OCI-LY1 (cell line): ENCODE results near the gene DRGX.

Experiments used
- H2AFZ ChIP-seq: fragments of 200-600 bp; sonication (generic), shearing (Covaris generic); 2 replicates; pipeline ENCODE4 v1.6.0; 2014; ENCODE audit warnings: antibody characterized with exemption, mild to moderate bottlenecking, low read length
- H3F3A ChIP-seq: fragments of 200-600 bp; sonication (generic), shearing (Covaris generic); 2 replicates; pipeline ENCODE4 v1.6.0; 2014; ENCODE audit warnings: mild to moderate bottlenecking, antibody characterized with exemption, low read length, moderate library complexity; ENCODE audit not compliant: insufficient read depth
- H3K27ac ChIP-seq: fragments of 200-600 bp; sonication (generic); 2 replicates; pipeline ENCODE4 v1.5.1; 2014; ENCODE audit warnings: low read length, mixed run types, mild to moderate bottlenecking, low read depth; ENCODE audit not compliant: poor library complexity, severe bottlenecking
- H3K27me3 ChIP-seq: fragments of 200-600 bp; sonication (generic); 2 replicates; pipeline ENCODE4 v1.6.0; 2014; ENCODE audit warnings: antibody characterized with exemption, mild to moderate bottlenecking, low read length, moderate library complexity; ENCODE audit not compliant: insufficient read depth
- H3K36me3 ChIP-seq: fragments of 200-600 bp; sonication (generic); 2 replicates; pipeline ENCODE4 v1.6.1; 2014; ENCODE audit warnings: mild to moderate bottlenecking, antibody characterized with exemption, low read length, moderate library complexity, mixed read lengths; ENCODE audit not compliant: insufficient read depth
- H3K4me1 ChIP-seq: fragments of 200-600 bp; sonication (generic); 2 replicates; pipeline ENCODE4 v1.5.1; 2014; ENCODE audit warnings: mild to moderate bottlenecking, low read length, moderate library complexity; ENCODE audit not compliant: insufficient read depth, severe bottlenecking
- H3K4me2 ChIP-seq: fragments of 200-600 bp; sonication (generic), shearing (Covaris generic); 2 replicates; pipeline ENCODE4 v1.6.1; 2014; ENCODE audit warnings: low read length
- H3K4me3 ChIP-seq: fragments of 200-600 bp; sonication (generic); 2 replicates; pipeline ENCODE4 v1.5.1; 2014; ENCODE audit warnings: low read length, low read depth, mild to moderate bottlenecking, mixed read lengths; ENCODE audit not compliant: poor library complexity, severe bottlenecking
- H3K79me2 ChIP-seq: fragments of 200-600 bp; shearing (Covaris generic); 2 replicates; pipeline ENCODE4 v1.6.1; 2016; ENCODE audit warnings: mixed run types, low read length, mixed read lengths; ENCODE audit not compliant: insufficient read depth
- H3K9ac ChIP-seq: fragments of 200-600 bp; sonication (generic), shearing (Covaris generic); 2 replicates; pipeline ENCODE4 v1.6.1; 2014; ENCODE audit warnings: mild to moderate bottlenecking, low read length, mixed read lengths
- H3K9me2 ChIP-seq: fragments of 200-600 bp; sonication (generic), shearing (Covaris generic); 2 replicates; pipeline ENCODE4 v1.6.1; 2014; ENCODE audit warnings: low read depth, mild to moderate bottlenecking, low read length, mixed read lengths
- H3K9me3 ChIP-seq: fragments of 200-600 bp; shearing (Covaris generic); 2 replicates; pipeline ENCODE4 v1.6.1; 2014; ENCODE audit warnings: low read length, mixed read lengths
- H4K20me1 ChIP-seq: fragments of 200-600 bp; sonication (generic), shearing (Covaris generic); 2 replicates; pipeline ENCODE4 v1.6.0; 2016; ENCODE audit warnings: mild to moderate bottlenecking, low read length; ENCODE audit not compliant: insufficient read depth
- EZH2 ChIP-seq: fragments of 200-600 bp; sonication (generic), shearing (Covaris generic); IDR thresholded peaks from 2 replicates; pipeline ENCODE4 v1.8.0; 2017; ENCODE audit warnings: borderline replicate concordance, mixed run types, mild to moderate bottlenecking, antibody characterized with exemption, low read length, moderate library complexity, mixed read lengths
- TF ChIP-seq, protein P1 (sequence below): fragments of 200-600 bp; sonication (generic), shearing (Covaris generic); IDR thresholded peaks from 2 replicates; pipeline ENCODE4 v1.5.1; 2017; ENCODE audit warnings: mild to moderate bottlenecking, antibody characterized with exemption, low read length, moderate library complexity, mixed read lengths

DRGX gene

DNA sequence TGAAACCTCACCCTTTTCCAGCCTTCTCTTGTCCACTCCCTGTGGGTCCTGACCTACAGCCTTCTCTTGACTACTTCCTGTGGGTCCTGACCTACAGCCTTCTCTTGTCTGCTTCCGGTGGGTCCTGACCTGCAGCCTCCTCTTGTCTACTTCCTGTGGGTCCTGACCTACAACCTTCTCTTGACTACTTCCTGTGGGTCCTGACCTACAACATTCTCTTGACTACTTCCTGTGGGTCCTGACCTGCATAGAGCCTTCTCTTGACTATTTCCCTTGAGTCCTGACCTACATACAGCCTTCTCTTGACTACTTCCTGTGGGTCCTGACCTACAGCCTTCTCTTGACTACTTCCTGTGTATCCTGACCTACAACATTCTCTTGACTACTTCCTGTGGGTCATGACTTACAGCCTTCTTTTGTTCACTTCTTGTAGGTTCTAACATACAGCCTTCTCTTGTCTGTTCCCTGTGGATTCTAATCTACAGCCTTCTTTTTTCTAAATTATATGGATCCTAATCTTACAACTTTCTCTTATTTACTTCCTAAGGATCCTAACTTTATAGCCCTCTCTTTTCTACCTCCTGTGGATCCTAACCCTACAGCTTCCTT lies 60.4 kb downstream of the DRGX start:
- TF ChIP-seq, protein P1, sequence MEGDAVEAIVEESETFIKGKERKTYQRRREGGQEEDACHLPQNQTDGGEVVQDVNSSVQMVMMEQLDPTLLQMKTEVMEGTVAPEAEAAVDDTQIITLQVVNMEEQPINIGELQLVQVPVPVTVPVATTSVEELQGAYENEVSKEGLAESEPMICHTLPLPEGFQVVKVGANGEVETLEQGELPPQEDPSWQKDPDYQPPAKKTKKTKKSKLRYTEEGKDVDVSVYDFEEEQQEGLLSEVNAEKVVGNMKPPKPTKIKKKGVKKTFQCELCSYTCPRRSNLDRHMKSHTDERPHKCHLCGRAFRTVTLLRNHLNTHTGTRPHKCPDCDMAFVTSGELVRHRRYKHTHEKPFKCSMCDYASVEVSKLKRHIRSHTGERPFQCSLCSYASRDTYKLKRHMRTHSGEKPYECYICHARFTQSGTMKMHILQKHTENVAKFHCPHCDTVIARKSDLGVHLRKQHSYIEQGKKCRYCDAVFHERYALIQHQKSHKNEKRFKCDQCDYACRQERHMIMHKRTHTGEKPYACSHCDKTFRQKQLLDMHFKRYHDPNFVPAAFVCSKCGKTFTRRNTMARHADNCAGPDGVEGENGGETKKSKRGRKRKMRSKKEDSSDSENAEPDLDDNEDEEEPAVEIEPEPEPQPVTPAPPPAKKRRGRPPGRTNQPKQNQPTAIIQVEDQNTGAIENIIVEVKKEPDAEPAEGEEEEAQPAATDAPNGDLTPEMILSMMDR: no peak
- no peak for TF ChIP-seq EZH2
- H3K27me3 ChIP-seq: no peaks in the 10 kb centered on the region
- H3K9me2 ChIP-seq: no peaks in the 10 kb centered on the region
- H4K20me1 ChIP-seq: no peaks in the 10 kb centered on the region
- H3K4me1 ChIP-seq: no peaks in the 10 kb centered on the region
- no peaks in the 10 kb centered on the region for H3K9me3 ChIP-seq
- H3K4me2 ChIP-seq: no peak overlapping the region
- no peaks in the 10 kb centered on the region for H3K36me3 ChIP-seq
- no peak overlapping the region for H3K4me3 ChIP-seq
- H2AFZ ChIP-seq: no peak overlapping the region
- no peaks in the 10 kb centered on the region for H3F3A ChIP-seq
- no peak overlapping the region for H3K9ac ChIP-seq
- H3K27ac ChIP-seq: no peak overlapping the region
- H3K79me2 ChIP-seq: no peaks in the 10 kb centered on the region

DNA sequence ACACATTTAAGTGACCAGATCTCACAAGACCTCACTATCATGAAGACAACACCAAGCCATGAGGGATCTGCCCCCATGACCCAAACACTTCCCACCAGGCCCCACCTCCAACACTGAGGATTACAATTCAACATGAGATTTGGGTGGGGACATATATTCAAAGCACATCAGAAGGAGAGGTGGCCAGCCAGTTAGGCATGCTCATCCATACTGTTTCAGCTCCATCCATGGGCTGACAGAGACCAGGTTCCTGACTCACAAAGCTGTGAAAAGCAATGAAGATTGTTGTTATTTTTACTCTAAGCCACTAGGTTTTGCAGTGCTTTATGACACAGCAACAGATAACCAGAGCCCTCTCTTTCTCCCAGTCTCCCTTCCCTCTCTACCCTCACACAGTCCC lies 60.9 kb downstream of the DRGX start:
- no peaks in the 10 kb centered on the region for H3K9me2 ChIP-seq
- no peaks in the 10 kb centered on the region for H3K27me3 ChIP-seq

DNA sequence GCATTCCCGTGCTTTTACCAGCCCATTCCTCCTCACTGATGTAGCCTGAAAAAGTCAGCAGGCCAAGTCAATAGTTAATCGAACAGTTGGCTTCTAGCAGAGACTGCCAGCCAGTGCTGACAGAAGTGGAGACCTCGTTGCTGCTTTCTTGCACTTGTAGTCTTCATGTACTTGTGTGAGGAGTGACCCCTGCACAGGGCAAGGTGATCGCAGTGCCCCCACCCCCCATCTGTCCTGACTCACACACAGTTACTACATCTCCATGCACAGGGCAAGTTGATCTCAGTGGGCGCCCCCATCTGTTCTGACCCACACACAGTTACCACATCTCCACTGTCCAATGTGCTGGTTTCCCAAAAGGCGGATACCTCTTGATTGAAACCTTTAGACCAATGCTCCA lies 62.7 kb downstream of the DRGX start:
- no peaks in the 10 kb centered on the region for H3K4me1 ChIP-seq
- H3K4me3 ChIP-seq: no peak overlapping the region
- H3K79me2 ChIP-seq: no peaks in the 10 kb centered on the region
- no peak overlapping the region for H3K4me2 ChIP-seq
- H3K9ac ChIP-seq: no peak overlapping the region
- no peaks in the 10 kb centered on the region for H4K20me1 ChIP-seq
- H3F3A ChIP-seq: no peaks in the 10 kb centered on the region
- no peak overlapping the region for H3K27ac ChIP-seq
- no peaks in the 10 kb centered on the region for H3K27me3 ChIP-seq
- no peaks in the 10 kb centered on the region for H3K9me3 ChIP-seq
- no peak overlapping the region for H2AFZ ChIP-seq
- H3K9me2 ChIP-seq: no peaks in the 10 kb centered on the region
- no peaks in the 10 kb centered on the region for H3K36me3 ChIP-seq
- TF ChIP-seq, protein P1: no peak
- TF ChIP-seq EZH2: no peak

More for the DNA sequence above, 60.9 kb downstream of the DRGX start:
- Histone ChIP-seq H2AFZ (no peak overlapping the region), H3K79me2 (no peaks in the 10 kb centered on the region), H3K4me1 (no peaks in the 10 kb centered on the region), H3K4me2 (no peak overlapping the region), H3K36me3 (no peaks in the 10 kb centered on the region), H3F3A (no peaks in the 10 kb centered on the region), H3K9ac (no peak overlapping the region), H3K4me3 (no peak overlapping the region), H3K27ac (no peak overlapping the region), H4K20me1 (no peaks in the 10 kb centered on the region), H3K9me3 (no peaks in the 10 kb centered on the region)
- TF ChIP-seq, protein P1: no peak
- no peak for TF ChIP-seq EZH2
